ENCODE data around the gene TAS1R3. TPM values are rescaled to one million over a fixed set of nuclear protein-coding genes. Genes with fewer than 3 reads are reported as not detected.

Gene TAS1R3
- total RNA-seq, 1 experiment from 2014 or later, result 0.07 TPM

DNA sequence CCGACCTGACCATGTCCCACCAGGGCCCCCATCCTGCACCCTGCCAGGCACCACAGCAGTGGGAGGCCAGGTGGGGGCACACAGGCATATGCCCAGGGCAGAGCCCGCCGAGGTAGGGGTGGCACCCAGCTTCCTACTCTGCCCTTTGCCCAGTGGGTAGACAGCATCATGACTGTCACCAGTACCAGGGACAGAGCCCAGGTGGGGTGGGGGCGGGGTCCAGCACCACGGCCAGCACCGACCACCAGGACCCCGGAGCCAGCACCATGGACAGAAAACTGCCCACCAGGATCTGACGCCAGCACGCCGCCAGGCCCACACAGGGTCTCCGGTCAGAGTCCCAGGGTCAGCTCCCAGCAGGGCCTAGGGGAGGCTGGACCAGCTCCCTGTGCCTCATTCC is 3.8 kb downstream of the TAS1R3 start:
- H3K9me2 ChIP-seq (ENCODE audit: insufficient read depth), result no peaks in the 10 kb centered on the region
- ATAC-seq (no peak), DNase-seq (ENCODE audit: low read depth, low spot score) (no peak)
- H3K27me3 ChIP-seq (ENCODE audit: insufficient read depth, low read length), result no peaks in the 10 kb centered on the region
- peaks cover 10 to 52% of the 10 kb centered on the region in 2 experiments; a peak in 3 of 4 replicates for H3K4me1 ChIP-seq (ENCODE audit: control insufficient read depth in 1 of 2, insufficient read depth in 2 of 2, low read length in 2 of 2)
- H4K20me1 ChIP-seq (ENCODE audit: insufficient read depth), result peaks cover 4% of the 10 kb centered on the region; the same call in 1 of the 2 replicates
- intact Hi-C loops (cut with micrococcal nuclease), result no loop called here
- H3K79me2 ChIP-seq (ENCODE audit: insufficient read depth, low read length), result peaks cover 7% of the 10 kb centered on the region; the same call in 1 of the 2 replicates
- ChIA-PET CTCF (no interaction called here), POLR2A (no interaction called here), RAD21 (ENCODE audit: low non-redundant PET in 1 of 2, low total read pairs in 2 of 2, uncharacterized antibody in 2 of 2, unreplicated experiment in 2 of 2) (no interaction called here)
- H3K9me3 ChIP-seq (ENCODE audit: control insufficient read depth in 1 of 2, insufficient read depth in 1 of 2, low read depth in 1 of 2, low read length in 2 of 2), result no peaks in the 10 kb centered on the region
- no peak overlapping the region for H3K9ac ChIP-seq (ENCODE audit: low read length)
- H3K4me2 ChIP-seq (ENCODE audit: low read length), result no peak overlapping the region
- no peak overlapping the region for H3K27ac ChIP-seq (ENCODE audit: low read depth, low read length)
- H3K36me3 ChIP-seq (ENCODE audit: control insufficient read depth in 1 of 2, insufficient read depth in 2 of 2, low read length in 2 of 2), result peaks cover 5 to 18% of the 10 kb centered on the region in 2 experiments; a peak in 2 of 4 replicates
- H3K4me3 ChIP-seq (replicated peaks in 1 of 2; ENCODE audit: low read depth in 1 of 2, low read length in 2 of 2), result no peak overlapping the region
- H2AFZ ChIP-seq (ENCODE audit: low read depth, low read length, poor library complexity, severe bottlenecking), result no peak overlapping the region
- TF ChIP-seq EGR1 (IDR thresholded peaks at IDR 0.05; ENCODE audit: low read depth), result no peak
- TF ChIP-seq SIN3A (IDR thresholded peaks at IDR 0.05; ENCODE audit: low read depth), result peak; percentile 28; the same call in 1 of the 2 replicates
- BruUV-seq (replicated peaks), result no TSS peak

DNA sequence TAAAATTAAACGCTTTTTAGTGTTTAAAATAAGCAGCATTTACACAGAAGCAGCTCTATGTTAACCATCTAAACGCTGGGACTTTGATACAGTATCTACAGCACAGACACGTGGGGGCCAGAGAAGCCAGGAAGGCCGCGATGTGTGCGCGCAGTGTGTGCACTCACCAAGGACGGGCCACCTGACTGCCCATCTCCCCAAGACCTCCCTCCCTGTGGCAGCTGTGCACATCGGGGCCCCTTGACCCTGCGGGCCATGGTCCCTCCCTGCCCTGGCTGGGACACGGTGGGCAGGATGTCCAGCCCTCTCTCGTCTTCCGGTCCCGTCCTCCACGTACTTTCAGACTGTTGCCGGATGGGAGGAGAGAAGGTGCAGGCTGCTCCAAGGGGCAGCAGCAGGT is 4.2 kb downstream of the TAS1R3 start:
- Histone ChIP-seq H3K79me2 (ENCODE audit: insufficient read depth, low read length) (peaks cover 7% of the 10 kb centered on the region; the same call in 1 of the 2 replicates), H4K20me1 (ENCODE audit: insufficient read depth) (peaks cover 4% of the 10 kb centered on the region; the same call in 1 of the 2 replicates), H3K4me1 (ENCODE audit: control insufficient read depth in 1 of 2, insufficient read depth in 2 of 2, low read length in 2 of 2) (peaks cover 10 to 52% of the 10 kb centered on the region in 2 experiments; a peak in 3 of 4 replicates), H3K9ac (ENCODE audit: low read length) (no peak overlapping the region), H3K27ac (ENCODE audit: low read depth, low read length) (no peak overlapping the region), H3K4me3 (replicated peaks in 1 of 2; ENCODE audit: low read depth in 1 of 2, low read length in 2 of 2) (no peak overlapping the region), H3K4me2 (ENCODE audit: low read length) (no peak overlapping the region), H3K36me3 (ENCODE audit: control insufficient read depth in 1 of 2, insufficient read depth in 2 of 2, low read length in 2 of 2) (peaks cover 5 to 22% of the 10 kb centered on the region in 2 experiments; a peak in 2 of 4 replicates), H3K9me3 (ENCODE audit: control insufficient read depth in 1 of 2, insufficient read depth in 1 of 2, low read depth in 1 of 2, low read length in 2 of 2) (no peaks in the 10 kb centered on the region), H3K9me2 (ENCODE audit: insufficient read depth) (no peaks in the 10 kb centered on the region), H2AFZ (ENCODE audit: low read depth, low read length, poor library complexity, severe bottlenecking) (no peak overlapping the region), H3K27me3 (ENCODE audit: insufficient read depth, low read length) (no peaks in the 10 kb centered on the region)
- TF ChIP-seq, protein P1, sequence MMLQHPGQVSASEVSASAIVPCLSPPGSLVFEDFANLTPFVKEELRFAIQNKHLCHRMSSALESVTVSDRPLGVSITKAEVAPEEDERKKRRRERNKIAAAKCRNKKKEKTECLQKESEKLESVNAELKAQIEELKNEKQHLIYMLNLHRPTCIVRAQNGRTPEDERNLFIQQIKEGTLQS (IDR thresholded peaks at IDR 0.05), result no peak
- TF ChIP-seq CEBPB (IDR thresholded peaks at IDR 0.05; ENCODE audit: low read depth), result no peak
- TF ChIP-seq, protein P2, sequence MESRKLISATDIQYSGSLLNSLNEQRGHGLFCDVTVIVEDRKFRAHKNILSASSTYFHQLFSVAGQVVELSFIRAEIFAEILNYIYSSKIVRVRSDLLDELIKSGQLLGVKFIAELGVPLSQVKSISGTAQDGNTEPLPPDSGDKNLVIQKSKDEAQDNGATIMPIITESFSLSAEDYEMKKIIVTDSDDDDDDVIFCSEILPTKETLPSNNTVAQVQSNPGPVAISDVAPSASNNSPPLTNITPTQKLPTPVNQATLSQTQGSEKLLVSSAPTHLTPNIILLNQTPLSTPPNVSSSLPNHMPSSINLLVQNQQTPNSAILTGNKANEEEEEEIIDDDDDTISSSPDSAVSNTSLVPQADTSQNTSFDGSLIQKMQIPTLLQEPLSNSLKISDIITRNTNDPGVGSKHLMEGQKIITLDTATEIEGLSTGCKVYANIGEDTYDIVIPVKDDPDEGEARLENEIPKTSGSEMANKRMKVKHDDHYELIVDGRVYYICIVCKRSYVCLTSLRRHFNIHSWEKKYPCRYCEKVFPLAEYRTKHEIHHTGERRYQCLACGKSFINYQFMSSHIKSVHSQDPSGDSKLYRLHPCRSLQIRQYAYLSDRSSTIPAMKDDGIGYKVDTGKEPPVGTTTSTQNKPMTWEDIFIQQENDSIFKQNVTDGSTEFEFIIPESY (IDR thresholded peaks at IDR 0.05; ENCODE audit: extremely low read depth, insufficient replicate concordance, low read length), result no peak
- no peak for TF ChIP-seq ZFX (IDR thresholded peaks at IDR 0.05)
- no peak for TF ChIP-seq CBX3 (IDR thresholded peaks at IDR 0.05; ENCODE audit: low read depth)
- no peak for TF ChIP-seq EZH2 (IDR thresholded peaks at IDR 0.05)
- TF ChIP-seq, protein P3, sequence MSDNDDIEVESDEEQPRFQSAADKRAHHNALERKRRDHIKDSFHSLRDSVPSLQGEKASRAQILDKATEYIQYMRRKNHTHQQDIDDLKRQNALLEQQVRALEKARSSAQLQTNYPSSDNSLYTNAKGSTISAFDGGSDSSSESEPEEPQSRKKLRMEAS (IDR thresholded peaks at IDR 0.05), result no peak
- TF ChIP-seq RAD21 (IDR thresholded peaks at IDR 0.05; ENCODE audit: low read depth), result no peak
- ATAC-seq (no peak), DNase-seq (ENCODE audit: low read depth, low spot score) (no peak)
- CTCF ChIA-PET, result no interaction called here
- intact Hi-C loops (cut with micrococcal nuclease), result no loop called here
- POLR2A ChIA-PET, result no interaction called here
- RAD21 ChIA-PET (ENCODE audit: low non-redundant PET in 1 of 2, low total read pairs in 2 of 2, uncharacterized antibody in 2 of 2, unreplicated experiment in 2 of 2), result no interaction called here
- BruUV-seq (replicated peaks), result TSS peak; percentile 25

Data from HCT116 (cell line).